SW 1271 (cell line): ENCODE measurements around the gene PROK2.

Experiments used
- DNase-seq, 2 experiments: peaks; one replicate each; lab custom pipeline; 2025; lab: John Stamatoyannopoulos, UW

Gene PROK2

DNA sequence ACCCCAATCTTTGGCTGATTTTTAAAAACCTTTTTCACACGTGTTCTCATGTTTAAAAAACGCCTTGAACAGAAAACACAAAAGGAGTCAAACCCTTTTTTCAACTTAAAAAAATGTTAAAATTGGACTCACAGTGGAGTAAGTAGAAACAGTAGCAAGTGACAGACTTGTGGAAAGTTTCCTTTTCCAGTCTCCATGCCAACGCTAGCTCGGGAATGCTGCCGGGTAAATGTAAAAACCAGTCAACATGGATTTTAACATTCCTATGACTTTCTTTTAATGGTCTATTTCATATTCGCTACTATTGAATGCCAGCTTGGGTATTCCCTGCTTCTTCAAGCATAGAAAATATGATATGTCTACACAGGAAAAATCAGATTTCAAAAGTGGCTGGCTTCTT, 1.6 kb upstream of the PROK2 start:
- no peak for DNase-seq

DNA sequence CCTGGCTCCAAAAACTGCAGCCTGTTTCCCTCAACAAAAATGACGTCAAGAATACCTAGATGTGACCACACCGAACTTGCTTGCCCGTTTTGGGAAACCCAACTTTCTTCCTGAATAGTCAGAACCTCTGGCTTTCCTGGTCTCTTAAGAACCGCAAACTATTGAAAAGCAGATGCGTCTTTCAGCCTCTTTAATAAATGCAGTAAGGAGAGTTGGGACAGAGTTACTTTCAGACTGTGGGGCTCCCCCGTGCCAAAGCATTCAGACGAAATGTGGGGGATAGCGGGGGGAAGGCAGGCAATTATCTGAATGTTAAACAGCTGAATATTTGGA, 1.2 kb upstream of the PROK2 start:
- no peak for DNase-seq

DNA sequence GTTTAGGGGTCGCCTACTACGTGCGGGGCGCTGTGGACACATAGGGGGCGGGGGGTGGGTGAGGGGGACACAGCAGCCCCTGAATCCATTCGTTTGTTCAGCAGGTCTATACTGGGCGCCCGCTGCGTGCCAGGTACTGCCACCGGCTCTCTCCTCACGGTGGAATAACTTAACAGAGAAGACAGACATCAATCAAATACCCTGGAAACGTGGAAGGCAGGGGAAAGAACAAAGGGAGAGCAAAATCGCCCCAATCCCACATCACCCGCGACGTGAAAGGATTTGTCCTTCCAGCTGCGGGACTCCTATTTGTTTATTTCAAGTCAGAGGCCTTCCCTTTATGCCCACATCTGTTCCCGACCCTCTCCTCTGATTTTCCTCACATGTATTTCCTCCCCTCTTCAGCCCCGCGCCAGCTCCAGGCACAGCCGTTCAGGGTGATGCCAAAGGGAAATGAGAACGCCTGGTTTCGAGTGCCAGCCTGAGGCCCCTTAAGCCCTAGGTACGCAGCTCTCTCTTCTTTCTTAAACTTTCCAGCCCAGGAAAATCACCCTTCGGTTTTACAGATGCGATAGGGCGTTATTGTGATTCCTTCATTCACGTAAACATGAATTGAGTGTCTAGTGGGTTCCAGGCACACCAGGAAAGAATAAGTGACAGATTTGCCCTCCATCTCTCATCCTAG, 726 bp upstream of the PROK2 start:
- no peak for DNase-seq

- DNase-seq, result no peak
Measured at GRCh38 chr3:71784201-71784913, 591 bp downstream of the PROK2 start.

- no peak for DNase-seq
Measured at GRCh38 chr3:71783152-71783551, 1.8 kb downstream of the PROK2 start.

DNA sequence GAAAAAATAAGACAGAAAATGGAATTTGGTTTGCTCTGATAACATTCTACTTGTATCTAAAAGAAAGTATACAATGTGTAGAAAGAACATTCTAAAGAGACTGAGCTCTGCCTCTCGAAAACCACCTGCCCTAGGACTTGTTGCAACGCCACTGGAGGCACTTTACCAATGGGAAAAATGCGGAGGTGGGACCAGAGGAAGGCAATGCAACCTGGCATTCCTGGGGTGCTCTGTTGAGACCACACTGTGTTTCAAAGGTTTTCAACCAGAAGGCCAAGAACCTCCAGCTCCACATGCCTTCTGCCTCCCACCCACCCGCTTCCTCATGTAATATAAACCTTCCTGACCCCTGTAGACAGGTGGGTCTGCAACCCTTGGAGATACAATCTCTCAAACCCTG, 4.5 kb downstream of the PROK2 start:
- no peak for DNase-seq

- DNase-seq, result no peak
Measured at GRCh38 chr3:71779674-71780377, 5.1 kb downstream of the PROK2 start.

- DNase-seq, result no peak
Measured at GRCh38 chr3:71778353-71778752, 6.6 kb downstream of the PROK2 start.

DNA sequence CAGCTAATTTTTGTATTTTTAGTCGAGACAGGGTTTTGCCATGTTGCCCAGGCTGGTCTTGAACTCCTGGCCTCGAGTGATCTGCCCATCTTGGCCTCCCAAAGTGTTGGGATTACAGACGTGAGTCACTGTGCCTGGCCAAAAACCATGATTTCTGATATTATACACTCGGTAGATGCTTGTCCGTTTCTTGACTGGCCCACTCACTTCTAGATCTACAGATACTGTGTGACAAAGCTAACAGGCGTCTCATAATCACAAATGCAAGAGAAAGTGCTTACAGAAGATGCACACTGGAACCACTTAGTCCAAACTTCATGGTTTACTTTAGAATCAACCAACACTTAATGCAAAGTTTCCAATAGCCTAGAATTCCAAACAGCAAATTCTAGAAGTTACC, 8.4 kb downstream of the PROK2 start:
- DNase-seq, result no peak

- DNase-seq, result no peak
Measured at GRCh38 chr3:71771884-71772283, 13.1 kb downstream of the PROK2 start.

DNA sequence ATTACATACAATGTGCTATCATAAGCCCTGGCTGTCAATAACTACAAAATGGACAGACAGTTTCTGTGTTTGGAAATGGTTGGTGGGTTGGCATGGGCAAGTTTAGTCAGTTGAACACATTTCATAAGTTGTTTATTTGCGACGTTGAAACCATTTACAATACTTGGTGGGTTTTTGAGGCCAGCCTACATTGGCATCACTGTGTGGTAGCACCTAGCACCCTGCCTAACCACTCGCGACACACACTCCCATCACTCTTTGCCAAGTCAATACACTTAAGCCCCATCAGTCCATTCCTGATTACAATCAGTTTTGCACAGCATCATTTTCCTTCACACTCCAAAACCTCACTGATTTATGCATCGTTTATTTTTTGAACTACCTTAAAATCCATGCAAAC, 13.8 kb downstream of the PROK2 start:
- DNase-seq, result no peak

DNA sequence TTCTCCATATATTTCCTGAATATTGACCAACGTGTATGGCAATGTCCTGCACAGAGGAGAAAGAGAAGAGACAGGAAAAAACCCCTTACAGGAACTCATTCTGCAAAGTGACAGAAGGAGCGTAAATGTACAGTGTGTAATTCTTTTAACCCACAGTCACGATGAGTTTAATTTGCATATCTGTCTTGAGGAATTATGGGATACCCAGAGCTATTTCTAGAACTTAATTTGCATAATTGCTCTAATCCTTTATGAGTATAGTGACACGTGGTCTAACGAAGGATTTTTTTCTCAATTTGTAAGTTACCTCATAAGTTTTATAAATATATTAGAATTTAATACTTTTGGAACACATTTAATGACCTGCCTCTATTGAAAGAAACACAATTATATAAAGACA, 21.5 kb downstream of the PROK2 start:
- no peak for DNase-seq

GRCh38 chr3:71760140-71760539, 24.8 kb downstream of the PROK2 start:
- no peak for DNase-seq

GRCh38 chr3:71759401-71759800, 25.5 kb downstream of the PROK2 start:
- no peak for DNase-seq

GRCh38 chr3:71758091-71758490, 26.9 kb downstream of the PROK2 start:
- no peak for DNase-seq

DNA sequence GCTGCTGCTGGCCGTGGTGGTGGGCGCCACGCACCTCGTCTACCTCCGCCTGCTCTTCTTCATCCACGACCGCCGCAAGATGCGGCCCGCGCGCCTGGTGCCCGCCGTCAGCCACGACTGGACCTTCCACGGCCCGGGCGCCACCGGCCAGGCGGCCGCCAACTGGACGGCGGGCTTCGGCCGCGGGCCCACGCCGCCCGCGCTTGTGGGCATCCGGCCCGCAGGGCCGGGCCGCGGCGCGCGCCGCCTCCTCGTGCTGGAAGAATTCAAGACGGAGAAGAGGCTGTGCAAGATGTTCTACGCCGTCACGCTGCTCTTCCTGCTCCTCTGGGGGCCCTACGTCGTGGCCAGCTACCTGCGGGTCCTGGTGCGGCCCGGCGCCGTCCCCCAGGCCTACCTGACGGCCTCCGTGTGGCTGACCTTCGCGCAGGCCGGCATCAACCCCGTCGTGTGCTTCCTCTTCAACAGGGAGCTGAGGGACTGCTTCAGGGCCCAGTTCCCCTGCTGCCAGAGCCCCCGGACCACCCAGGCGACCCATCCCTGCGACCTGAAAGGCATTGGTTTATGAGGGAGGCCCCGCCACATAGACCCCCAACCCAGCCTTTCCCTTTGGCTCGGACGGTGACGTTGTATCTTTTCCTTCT, 30.2 kb downstream of the PROK2 start:
- DNase-seq, result no peak

GRCh38 chr3:71753701-71754609, 31.0 kb downstream of the PROK2 start, which contains the start of gene GPR27:
Gene GPR27, plus strand, starts transcription at chr3:71753855. Its CDS starts 195 bp downstream, at chr3:71754050.
- DNase-seq, result no peak

DNA sequence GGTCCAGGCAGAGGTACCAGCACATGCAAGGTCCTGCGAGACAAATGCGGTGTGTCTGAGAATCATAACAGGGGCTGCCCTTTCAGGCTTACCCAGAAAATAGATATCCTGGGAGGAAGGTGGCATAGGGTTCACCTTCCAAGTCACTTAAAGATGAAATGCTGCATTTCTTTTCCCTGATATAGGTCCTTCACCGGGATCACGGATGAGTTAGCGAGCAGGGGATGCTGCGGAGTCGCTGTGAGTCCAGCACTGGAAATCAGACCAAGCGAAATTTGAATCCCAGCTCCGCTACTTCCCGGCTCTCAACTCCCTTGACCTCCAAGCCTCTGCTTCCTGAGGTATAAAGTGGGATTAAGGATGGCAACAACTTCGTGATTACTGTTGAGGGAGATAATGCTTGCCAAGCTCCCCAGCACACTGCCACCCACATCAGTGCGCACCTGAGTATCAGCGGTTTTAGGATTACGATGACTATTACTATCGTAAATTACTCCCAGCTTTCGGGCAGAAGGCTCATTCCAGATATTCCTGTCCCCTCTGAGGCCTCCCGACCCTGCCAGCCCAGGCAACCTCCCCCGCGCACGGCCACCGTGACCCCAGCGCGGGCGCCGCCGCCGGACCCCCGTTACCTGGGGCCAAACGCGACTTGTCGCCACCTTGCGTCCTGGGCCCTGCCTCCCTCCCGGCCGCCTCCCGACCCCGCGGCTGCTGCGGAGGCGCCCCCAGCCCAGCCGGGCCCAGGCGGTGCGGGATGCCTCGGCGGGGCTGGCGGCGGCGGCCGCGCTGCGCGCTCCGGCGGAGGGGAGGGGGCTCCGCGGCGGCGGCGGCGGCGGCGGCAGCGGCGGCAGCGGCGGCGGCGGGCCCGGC, 31.9 kb downstream of the PROK2 start:
- no peak for DNase-seq

- DNase-seq, result no peak
Measured at GRCh38 chr3:71751602-71752001, 33.3 kb downstream of the PROK2 start.

DNA sequence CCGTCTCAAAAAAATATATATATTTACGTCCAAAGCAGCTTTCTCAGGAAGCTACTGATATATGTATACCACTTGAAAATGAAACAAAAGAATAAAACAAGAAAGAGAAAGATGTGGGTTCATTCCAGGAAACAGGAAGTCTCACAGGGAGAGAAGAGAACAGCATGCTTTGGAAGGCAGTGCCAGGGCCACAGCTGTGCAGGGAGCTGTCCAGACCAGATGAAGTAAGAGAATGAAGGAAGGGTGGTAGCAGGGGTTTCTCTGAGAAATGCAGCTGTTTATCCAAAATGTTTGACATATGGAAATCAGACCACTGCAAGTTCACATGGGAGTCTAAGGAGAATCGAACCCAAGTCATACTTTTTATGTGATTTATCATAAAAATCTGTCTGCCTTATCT, 40.2 kb downstream of the PROK2 start:
- no peak for DNase-seq

DNA sequence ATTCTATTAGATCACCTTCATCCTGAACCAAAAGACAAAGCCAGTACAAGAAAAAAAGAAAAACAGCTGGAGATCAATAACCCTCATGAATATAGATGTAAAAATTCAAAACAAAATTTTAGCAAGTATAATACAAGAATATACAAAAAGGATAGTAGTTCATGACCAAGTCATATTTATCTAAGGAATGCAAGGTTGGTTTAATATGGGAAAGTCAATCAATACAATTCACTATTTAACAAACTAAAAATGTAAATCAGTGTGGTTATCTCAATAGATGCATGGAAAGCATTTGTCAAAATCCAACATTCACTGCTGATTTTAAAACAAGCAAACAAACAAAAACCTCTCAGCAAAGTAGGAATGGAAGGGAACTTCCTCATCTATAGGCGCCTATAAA, 42.3 kb downstream of the PROK2 start:
- DNase-seq, result no peak
